ENCODE data around the gene APOA5.
"Not testable (repeated sequence)": the region's sequence is repeated elsewhere in the genome, so short reads cannot be mapped to it uniquely, and the experiment has no call there.

Gene APOA5

GRCh38 chr11:116827461-116827860 lies 35.8 kb upstream of the APOA5 start:
- no peak for DNase-seq (ENCODE audit: low spot score)

- no peak for DNase-seq (ENCODE audit: low spot score)
Measured at GRCh38 chr11:116826751-116827431, 35.2 kb upstream of the APOA5 start.

DNA sequence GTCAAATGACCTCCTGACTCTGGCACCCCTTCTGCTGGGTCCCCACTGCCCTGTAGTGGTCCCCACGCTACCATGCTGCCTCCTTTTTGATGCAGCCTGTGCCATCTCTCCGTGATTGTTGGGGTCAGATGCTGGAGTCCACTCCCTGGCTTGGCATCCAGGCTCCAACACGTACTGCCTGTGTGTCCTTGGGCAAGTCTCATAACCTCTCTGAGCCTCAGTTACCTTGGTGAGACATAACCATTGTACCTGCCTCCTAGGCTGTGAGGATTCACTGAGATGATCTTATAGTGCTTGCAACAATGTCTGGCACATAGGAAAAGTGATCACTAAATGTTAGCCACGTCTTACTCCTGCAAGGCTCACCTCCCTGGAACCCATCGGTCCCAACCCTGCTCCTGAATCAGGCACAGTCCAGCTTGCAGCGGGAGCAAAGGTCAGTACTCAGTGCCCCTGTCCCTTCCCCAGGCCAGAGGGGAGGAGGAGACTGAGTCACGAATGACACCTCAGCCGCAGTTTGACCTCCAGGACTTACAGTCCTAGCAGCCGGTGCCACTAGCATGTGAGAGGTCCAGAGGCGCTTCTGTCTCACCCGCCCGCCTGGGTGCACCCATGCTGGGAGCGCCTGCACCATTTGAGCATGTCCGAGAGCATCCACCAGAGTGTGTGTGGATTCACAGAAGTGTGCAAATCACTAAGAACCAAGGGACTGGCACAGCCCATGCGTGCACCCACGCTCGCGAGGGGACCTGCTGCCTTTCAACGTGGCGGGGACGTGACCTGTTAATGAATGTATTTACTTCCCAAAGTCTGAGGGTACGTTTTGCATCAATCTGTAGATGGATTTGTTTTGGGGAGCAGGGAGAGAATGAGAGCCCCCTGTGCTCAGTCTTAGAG lies 34.4 kb upstream of the APOA5 start:
- no peak for DNase-seq (ENCODE audit: low spot score)

DNA sequence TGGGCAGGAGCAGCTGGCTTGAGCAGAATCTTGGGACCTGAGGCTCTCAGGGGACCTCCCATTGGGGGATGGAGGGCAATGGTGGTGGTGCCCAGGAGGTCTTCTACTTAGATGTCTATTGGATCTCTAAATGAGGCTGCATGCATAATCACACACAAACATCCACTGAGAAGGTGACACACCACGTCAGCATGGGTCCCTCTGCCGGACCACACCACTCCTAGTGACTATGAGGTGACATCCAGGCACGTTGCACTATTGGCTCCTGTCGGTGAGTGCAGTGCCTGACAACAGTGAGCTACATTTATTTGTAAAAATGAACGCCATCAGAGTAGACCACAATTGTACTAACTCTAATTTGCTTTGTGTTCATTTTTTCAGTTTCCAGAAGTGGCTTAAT lies 33.8 kb upstream of the APOA5 start:
- DNase-seq (ENCODE audit: low spot score), result no peak

DNA sequence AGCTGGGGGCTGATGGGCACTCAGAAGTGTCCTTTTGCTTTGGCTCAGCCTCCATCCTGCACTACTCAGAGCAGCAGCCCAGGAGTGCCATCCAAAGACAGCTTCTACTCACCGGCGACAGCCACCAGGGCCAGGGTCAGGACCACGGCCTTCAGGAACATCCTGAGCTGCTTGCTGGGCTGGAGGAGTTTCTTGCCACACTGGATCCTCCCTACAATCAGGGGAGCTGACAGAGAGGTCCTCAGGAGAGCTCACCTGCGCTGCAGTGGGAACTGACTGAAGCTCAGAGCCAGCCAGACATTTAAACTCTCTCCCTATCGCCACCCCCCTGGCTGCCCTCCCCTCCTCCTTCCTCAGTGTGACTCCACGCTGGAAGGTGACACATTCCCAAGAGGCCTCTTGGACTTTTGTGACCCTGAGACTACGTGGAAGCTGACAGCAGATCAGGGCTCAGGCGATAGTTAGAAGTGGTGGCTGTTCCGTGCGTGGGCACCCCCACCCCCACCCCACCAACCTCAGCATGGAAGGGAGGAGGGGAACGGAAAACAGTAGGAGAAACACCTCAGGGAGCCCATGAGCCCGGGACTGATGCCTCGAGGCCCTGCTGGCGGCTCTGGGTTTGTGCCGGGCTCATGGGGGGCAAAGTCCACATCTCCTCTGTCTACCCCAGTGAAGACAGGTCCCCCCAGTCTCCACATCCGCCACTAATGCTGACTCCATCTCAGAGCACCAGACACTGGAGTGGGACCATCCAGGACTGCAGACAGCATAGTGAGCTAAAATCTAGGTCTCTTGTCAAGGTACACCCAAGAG lies 31.6 kb upstream of the APOA5 start, which contains the start of gene APOA4:
APOA4 (minus strand) TSS at position 274 of the 813 bp plus-strand sequence; CDS start at position 161, 113 bp downstream.
- DNase-seq (ENCODE audit: low spot score), result no peak

DNA sequence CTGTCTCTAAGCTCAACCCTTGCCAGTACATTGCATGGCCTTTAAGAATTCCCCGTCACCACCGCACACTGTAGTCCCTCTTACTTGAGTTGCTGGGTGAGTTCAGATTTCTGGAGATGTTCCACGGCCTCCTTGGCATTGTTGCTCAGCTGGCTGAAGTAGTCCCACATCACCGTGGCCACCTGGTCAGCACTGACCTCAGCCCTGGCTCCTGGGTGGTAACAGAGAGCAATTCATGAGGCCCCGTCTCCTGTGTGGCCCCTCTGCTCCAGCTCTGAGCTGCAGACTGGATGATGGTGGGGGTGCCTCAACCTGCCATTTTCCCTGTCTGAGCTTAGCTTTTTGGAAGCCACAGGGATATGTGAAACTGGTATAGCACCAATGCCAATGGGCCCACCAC lies 30.9 kb upstream of the APOA5 start:
- DNase-seq (ENCODE audit: low spot score), result no peak

DNA sequence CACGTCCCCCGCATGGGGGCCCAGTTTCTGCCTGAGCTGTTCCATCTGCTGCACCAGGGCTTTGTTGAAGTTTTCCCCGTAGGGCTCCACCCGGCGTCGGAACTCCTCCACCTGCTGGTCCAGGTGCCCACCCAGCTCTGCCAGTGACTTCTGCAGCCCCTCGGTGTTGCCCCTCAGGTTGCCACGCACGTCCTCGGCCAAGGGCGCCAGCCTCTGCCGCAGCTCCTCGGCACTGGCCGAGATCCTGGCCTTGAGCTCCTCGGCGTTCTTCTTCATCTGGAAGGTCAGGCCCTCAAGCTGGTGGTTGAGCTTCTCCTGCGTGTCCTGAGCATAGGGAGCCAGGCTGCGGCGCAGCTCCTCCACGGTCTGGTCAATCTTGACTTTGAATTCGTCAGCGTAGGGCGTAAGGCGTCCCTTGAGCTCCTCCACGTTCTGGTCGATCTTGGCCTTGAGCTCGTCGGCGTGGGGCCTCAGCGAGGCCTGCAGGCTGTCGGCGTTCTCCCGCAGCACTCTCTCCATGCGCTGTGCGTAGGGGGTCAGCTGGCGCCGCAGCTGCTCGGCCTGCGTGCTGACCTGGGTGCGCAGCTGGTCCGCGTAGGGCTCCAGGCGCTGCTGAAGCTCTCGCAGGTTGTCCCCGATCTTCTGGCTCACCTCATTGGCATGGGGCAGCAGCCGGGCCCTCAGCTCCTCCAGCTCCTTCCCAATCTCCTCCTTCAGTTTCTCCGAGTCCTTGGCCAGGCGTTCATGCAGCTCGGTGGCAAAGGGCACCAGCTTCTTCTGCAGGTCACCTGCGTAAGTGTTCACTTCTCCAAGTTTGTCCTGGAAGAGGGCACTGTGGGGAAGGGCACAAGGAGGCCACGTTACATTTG lies 29.6 kb upstream of the APOA5 start:
- no peak for DNase-seq (ENCODE audit: low spot score)

DNA sequence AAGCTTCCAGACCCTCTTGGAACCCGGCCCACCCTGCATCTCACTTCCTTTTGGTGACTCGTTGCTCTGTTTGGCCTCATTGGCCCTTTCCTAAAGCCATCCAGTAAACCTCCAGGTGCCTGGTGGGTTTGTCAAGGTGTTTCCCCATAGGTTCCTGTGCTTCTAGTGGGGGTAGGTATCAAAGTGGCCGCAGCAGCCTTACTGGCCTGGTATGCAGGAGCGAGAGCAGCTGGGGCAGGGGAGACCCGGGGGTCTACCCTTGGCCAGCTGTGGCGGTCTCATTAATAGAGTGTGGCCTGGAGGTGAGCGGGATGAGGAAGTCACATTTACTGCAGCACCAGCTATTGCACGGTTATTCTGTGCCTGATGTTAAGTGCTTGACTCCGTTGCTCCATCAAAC lies 27.4 kb upstream of the APOA5 start:
- no peak for DNase-seq (ENCODE audit: low spot score)

DNA sequence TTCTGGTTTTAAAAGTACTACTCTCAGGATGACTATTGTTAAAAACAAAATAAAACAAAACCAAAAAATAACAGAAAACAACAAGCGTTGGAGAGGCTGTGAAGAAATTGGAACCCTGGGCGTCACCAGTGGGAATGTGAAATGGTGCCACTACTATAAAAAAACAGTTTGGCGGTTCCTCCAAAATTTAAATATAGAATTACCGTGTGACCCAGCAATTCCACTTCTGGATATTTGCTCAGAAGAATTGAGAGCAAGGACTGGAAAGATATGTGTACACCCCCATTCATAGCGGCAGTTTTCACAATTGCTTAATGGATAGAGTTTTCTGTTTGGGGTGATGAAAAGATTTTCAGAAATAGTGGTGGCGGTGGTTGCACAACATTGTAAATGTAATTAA lies 22.8 kb upstream of the APOA5 start:
- DNase-seq (ENCODE audit: low spot score), result no peak

DNA sequence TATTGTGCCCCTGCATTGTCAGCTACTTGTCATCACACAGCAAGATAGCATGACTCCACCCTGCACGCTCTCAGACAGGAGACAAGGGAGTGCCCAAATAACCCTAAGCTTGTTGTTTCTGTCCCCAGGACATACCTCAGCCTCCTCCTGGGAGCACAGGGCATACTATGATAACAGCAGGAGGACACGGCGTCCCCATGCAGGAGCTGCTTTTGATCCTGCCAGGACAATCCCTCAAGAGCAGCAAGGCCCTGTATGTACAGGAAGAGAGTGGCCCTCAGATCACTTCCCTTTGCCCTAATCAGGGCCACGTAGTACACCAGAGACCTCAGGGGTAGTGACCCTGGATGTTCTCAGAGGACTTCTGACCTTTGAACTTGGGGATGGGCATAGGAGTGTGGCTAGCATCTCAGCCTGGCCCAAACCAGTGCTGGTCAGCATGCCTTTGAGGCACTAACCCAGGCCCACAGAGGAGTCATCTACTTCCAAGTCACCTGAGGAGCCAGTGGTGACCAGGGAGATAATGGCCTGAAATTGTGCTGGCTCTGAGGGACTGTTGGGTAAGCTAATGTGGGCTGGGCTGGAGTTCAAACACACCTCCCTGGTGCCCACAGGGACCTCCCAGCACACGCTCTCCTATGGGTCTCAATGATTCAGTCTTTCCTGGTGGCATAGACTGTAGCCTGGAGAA lies 22.2 kb upstream of the APOA5 start:
- DNase-seq (ENCODE audit: low spot score), result no peak

DNA sequence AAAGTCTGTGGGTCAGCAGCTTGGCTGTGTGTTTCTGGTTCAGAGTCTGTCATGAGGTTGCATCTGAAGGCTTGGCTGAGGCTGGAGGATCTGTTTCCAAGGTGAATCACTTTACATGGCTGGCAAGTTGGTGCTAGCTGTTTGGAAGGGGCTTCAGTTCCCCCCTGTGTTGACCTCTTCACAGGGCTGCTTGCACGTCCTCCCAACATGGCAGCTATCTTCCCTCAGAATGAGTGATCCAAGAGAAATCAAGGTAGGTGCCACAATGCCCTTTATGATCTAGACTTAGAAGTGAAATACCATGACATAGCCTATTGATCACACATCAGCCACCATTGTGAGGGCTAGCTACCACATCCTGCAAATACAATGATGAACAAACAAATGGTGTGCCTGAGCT lies 21.5 kb upstream of the APOA5 start:
- DNase-seq (ENCODE audit: low spot score), result no peak

- DNase-seq (ENCODE audit: low spot score), result no peak
Measured at GRCh38 chr11:116812109-116812508, 20.4 kb upstream of the APOA5 start.

GRCh38 chr11:116811194-116811593 lies 19.5 kb upstream of the APOA5 start:
- DNase-seq (ENCODE audit: low spot score), result no peak

DNA sequence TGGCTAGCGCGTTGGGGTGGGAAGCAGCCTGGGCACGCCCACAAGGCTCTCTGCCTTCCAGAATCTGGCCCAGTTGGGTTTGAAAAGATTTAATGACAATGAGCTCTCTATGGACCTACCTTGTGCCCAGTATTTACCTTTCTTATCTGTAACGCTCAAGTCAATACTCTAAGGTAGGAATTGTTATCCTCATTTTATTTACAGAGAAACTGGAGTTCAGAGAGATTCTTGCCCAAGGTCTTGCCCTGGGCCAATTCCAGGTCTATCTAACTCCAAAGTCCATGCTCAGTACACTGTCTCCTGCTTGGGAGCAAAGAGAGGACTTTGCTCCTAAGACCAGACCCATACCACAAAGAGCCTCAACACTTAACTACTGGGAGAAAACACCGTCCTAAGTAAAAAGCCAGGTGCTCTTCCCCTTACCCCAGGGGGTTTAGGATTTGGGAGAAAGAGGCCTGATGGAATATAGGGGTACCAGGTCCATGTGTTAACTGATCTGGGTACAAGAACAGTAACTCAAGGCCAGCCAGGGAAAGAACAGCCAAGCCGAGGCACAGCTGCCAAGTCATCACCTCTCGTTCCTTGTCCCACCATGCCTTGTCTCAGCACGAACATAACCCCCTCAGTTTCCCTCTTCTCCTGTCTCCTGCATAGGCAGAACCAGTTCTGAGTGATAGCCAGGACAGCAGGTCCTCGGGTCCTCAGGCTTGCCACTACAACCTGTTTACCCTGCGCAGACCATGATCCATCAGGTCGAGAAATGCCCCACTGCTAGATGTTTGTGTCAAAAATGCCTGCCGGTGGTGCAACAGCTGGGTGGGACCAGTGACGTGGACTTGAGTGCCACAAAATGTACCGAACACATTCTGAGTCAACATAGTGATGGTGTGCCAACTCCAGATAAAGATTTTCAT lies 16.8 kb upstream of the APOA5 start:
- no peak for DNase-seq (ENCODE audit: low spot score)

GRCh38 chr11:116807601-116808261 lies 16.1 kb upstream of the APOA5 start:
- no peak for DNase-seq (ENCODE audit: low spot score)

- DNase-seq (ENCODE audit: low spot score), result no peak
Measured at GRCh38 chr11:116804001-116804400, 12.3 kb upstream of the APOA5 start.

GRCh38 chr11:116801662-116802061 lies 10.0 kb upstream of the APOA5 start:
- not testable (repeated sequence) for DNase-seq (ENCODE audit: low spot score)

- DNase-seq (ENCODE audit: low spot score), result no peak
Measured at GRCh38 chr11:116800610-116801009, 8.9 kb upstream of the APOA5 start.

DNA sequence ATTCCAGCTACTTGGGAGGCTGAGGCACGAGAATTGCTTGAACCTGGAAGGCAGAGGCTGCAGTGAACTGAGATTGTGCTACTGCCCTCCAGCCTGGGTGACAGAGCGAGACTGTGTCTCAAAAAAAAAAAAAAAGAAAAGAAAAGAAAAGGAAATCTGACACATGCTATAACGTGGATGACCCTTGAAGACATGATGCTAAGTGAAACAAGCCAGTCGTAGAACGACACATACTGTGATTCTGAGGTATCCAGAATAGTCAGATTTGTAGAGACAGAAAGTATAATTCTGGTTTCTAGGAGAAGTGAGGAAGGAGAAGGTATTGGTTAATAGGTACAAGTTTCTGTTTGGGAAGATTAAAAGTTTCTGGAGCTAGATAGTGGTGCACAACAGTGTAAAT lies 6.7 kb upstream of the APOA5 start:
- no peak for DNase-seq (ENCODE audit: low spot score)

All from hepatic stellate cell (primary cell).